MM.1S (cell line): ENCODE data around the gene SACS.

Experiments used
- DNase-seq: peaks from one replicate; pipeline ENCODE4 v3.0.0-alpha.2; 2015
- H2AFZ ChIP-seq: fragments of 300-600 bp; sonication (generic); 2 replicates; pipeline ENCODE4 v1.6.0; 2016; ENCODE audit warnings: antibody characterized with exemption, low read length
- H3F3A ChIP-seq: fragments of 300-600 bp; sonication (generic); 2 replicates; pipeline ENCODE4 v1.6.1; 2016; ENCODE audit warnings: mild to moderate bottlenecking, antibody characterized with exemption, low read length, moderate library complexity, mixed read lengths; ENCODE audit not compliant: insufficient read depth
- H3K27ac ChIP-seq: fragments of 300-600 bp; sonication (generic); 2 replicates; pipeline ENCODE4 v1.5.1; 2016; ENCODE audit warnings: mild to moderate bottlenecking, low read length
- H3K27me3 ChIP-seq: fragments of 300-600 bp; sonication (generic); replicated peaks from 2 replicates; pipeline ENCODE4 v1.6.0; 2016; ENCODE audit warnings: low read length; ENCODE audit not compliant: insufficient read depth
- H3K36me3 ChIP-seq: fragments of 300-600 bp; sonication (generic); replicated peaks from 2 replicates; pipeline ENCODE4 v1.6.1; 2016; ENCODE audit warnings: mild to moderate bottlenecking, low read length, mixed read lengths; ENCODE audit not compliant: insufficient read depth
- H3K4me1 ChIP-seq: fragments of 300-600 bp; sonication (generic); 2 replicates; pipeline ENCODE4 v1.6.1; 2016; ENCODE audit warnings: low read length, mixed read lengths
- H3K4me2 ChIP-seq: fragments of 300-600 bp; sonication (generic); 2 replicates; pipeline ENCODE4 v1.6.0; 2016; ENCODE audit warnings: low read depth, low read length
- H3K4me3 ChIP-seq: fragments of 300-600 bp; sonication (generic); 2 replicates; pipeline ENCODE4 v1.5.1; 2016; ENCODE audit warnings: low read length, mixed read lengths
- H3K79me2 ChIP-seq: fragments of 300-600 bp; sonication (generic); 2 replicates; pipeline ENCODE4 v1.6.1; 2016; ENCODE audit warnings: mixed run types, low read length, mixed read lengths
- H3K9ac ChIP-seq: fragments of 300-600 bp; sonication (generic); 2 replicates; pipeline ENCODE4 v1.6.1; 2016; ENCODE audit warnings: low read length, mixed read lengths
- H3K9me2 ChIP-seq: fragments of 300-600 bp; sonication (generic); replicated peaks from 2 replicates; pipeline ENCODE4 v1.6.1; 2016; ENCODE audit warnings: mild to moderate bottlenecking, low read length, mixed read lengths; ENCODE audit not compliant: insufficient read depth
- H3K9me3 ChIP-seq: fragments of 300-600 bp; sonication (generic); replicated peaks from 2 replicates; pipeline ENCODE4 v1.6.1; 2016; ENCODE audit warnings: mild to moderate bottlenecking, low read length, mixed read lengths; ENCODE audit not compliant: insufficient read depth
- H4K20me1 ChIP-seq: fragments of 300-600 bp; sonication (generic); 2 replicates; pipeline ENCODE4 v1.6.1; 2016; ENCODE audit warnings: mild to moderate bottlenecking, low read length, moderate library complexity, mixed read lengths; ENCODE audit not compliant: insufficient read depth
- EZH2 ChIP-seq: fragments of 300-600 bp; sonication (generic); optimal IDR thresholded peaks from 2 replicates; pipeline ENCODE3; 2017; ENCODE audit warnings: low read depth, mild to moderate bottlenecking, antibody characterized with exemption, low read length, mixed read lengths
- EZH2phosphoT487 ChIP-seq: fragments of 300-600 bp; sonication (generic); IDR thresholded peaks from 2 replicates; pipeline ENCODE4 v1.6.1; 2018; ENCODE audit warnings: antibody characterized with exemption, low read length
- TF ChIP-seq, protein P1 (sequence below): fragments of 300-600 bp; sonication (generic); IDR thresholded peaks from 2 replicates; pipeline ENCODE4 v1.5.1; 2016; ENCODE audit warnings: antibody characterized with exemption, low read length, mixed read lengths

Gene SACS

GRCh38 chr13:23430664-23431063, 2.8 kb downstream of the SACS start:
- no peak overlapping the region for H3K4me3 ChIP-seq
- no peaks in the 10 kb centered on the region for H4K20me1 ChIP-seq
- H3K9me3 ChIP-seq = no peaks in the 10 kb centered on the region
- no peak overlapping the region for H3K4me2 ChIP-seq
- no peak overlapping the region for H2AFZ ChIP-seq
- no peaks in the 10 kb centered on the region for H3F3A ChIP-seq
- H3K36me3 ChIP-seq = no peaks in the 10 kb centered on the region
- H3K27ac ChIP-seq = no peak overlapping the region
- no peaks in the 10 kb centered on the region for H3K9me2 ChIP-seq
- DNase-seq = no peak
- no peaks in the 10 kb centered on the region for H3K4me1 ChIP-seq
- no peaks in the 10 kb centered on the region for H3K79me2 ChIP-seq
- H3K9ac ChIP-seq = no peak overlapping the region
- TF ChIP-seq EZH2 (no peak), EZH2phosphoT487 (no peak)
- TF ChIP-seq, protein P1, sequence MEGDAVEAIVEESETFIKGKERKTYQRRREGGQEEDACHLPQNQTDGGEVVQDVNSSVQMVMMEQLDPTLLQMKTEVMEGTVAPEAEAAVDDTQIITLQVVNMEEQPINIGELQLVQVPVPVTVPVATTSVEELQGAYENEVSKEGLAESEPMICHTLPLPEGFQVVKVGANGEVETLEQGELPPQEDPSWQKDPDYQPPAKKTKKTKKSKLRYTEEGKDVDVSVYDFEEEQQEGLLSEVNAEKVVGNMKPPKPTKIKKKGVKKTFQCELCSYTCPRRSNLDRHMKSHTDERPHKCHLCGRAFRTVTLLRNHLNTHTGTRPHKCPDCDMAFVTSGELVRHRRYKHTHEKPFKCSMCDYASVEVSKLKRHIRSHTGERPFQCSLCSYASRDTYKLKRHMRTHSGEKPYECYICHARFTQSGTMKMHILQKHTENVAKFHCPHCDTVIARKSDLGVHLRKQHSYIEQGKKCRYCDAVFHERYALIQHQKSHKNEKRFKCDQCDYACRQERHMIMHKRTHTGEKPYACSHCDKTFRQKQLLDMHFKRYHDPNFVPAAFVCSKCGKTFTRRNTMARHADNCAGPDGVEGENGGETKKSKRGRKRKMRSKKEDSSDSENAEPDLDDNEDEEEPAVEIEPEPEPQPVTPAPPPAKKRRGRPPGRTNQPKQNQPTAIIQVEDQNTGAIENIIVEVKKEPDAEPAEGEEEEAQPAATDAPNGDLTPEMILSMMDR = no peak
- no peaks in the 10 kb centered on the region for H3K27me3 ChIP-seq

DNA sequence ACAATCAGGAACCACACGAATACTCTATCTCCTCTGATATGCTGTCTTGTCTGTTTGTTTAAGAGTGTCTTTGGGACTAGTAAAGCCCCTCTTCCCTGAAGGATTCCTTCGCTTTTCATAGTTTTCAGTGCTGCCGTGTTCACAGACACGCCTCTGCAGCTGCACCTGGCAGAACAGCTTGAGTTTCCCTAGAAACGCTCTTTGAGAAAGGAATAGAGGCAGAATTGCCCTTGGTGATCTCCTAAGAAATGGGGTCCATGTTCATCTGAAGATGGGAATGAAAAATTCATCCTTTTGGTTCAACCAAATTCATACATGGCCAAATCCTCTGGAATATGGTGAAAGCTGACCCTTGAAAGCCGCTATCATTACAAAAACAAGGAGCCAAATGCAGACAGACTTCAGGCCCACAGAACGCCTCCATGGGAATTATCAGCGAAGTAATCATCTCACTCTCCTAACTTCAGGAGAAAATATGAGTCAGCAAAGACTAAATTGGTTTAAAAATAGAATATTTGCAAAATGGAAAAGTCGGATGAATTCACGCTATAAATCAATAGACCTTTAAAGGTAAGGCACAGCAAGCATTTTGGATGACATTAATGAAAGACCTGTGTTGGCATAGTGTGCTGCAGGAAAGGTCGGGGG, 5.5 kb downstream of the SACS start:
- no peaks in the 10 kb centered on the region for H3F3A ChIP-seq
- no peaks in the 10 kb centered on the region for H3K27me3 ChIP-seq
- H3K36me3 ChIP-seq = no peaks in the 10 kb centered on the region
- no peaks in the 10 kb centered on the region for H3K9me3 ChIP-seq
- no peaks in the 10 kb centered on the region for H3K9me2 ChIP-seq
- no peak overlapping the region for H3K27ac ChIP-seq
- no peak overlapping the region for H2AFZ ChIP-seq
- no peaks in the 10 kb centered on the region for H3K4me1 ChIP-seq
- H3K4me2 ChIP-seq = no peak overlapping the region
- no peak overlapping the region for H3K9ac ChIP-seq
- H4K20me1 ChIP-seq = no peaks in the 10 kb centered on the region
- no peak for DNase-seq
- H3K4me3 ChIP-seq = no peak overlapping the region
- no peaks in the 10 kb centered on the region for H3K79me2 ChIP-seq
- TF ChIP-seq EZH2phosphoT487 (no peak), EZH2 (no peak)
- TF ChIP-seq, protein P1 = no peak

DNA sequence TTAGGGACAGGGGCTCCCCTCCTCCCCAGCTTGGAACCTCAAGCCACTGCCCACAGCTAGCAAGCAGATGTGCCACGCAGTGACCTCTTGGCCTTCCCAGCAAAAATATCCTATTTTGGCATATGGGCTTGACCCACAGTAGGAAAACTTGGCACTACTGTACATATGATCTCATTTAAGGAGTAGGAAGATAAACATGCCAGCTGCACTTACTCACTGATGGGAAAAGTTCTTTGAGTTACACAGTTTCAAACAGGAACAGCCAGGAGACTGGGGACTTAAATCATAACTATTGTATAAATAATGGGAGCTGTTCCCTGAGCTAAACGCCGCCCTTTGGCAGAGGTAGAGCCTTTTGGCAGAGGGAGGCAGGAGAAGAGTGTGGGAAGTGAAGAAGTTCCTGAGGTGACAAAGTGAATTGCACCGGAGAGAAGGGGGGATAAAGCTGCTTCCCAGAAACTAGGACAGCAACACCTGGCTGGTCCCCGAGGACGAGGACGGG, 6.1 kb downstream of the SACS start:
- H3K9me3 ChIP-seq = no peaks in the 10 kb centered on the region
- H3F3A ChIP-seq = no peaks in the 10 kb centered on the region
- TF ChIP-seq, protein P1 = no peak
- TF ChIP-seq EZH2 (no peak), EZH2phosphoT487 (no peak)
- H3K9me2 ChIP-seq = no peaks in the 10 kb centered on the region
- H3K36me3 ChIP-seq = no peaks in the 10 kb centered on the region
- H3K4me1 ChIP-seq = no peaks in the 10 kb centered on the region
- no peak overlapping the region for H2AFZ ChIP-seq
- H3K9ac ChIP-seq = no peak overlapping the region
- H3K4me2 ChIP-seq = no peak overlapping the region
- H3K4me3 ChIP-seq = no peak overlapping the region
- H3K79me2 ChIP-seq = no peaks in the 10 kb centered on the region
- H3K27me3 ChIP-seq = no peaks in the 10 kb centered on the region
- no peak for DNase-seq
- H4K20me1 ChIP-seq = no peaks in the 10 kb centered on the region
- H3K27ac ChIP-seq = no peak overlapping the region
